Uterus (tissue), 4 donors: Measurements from ENCODE around the gene VRTN. TPM values are rescaled to one million over a fixed set of nuclear protein-coding genes. Genes with fewer than 3 reads are reported as not detected.
"Not testable (repeated sequence)": the region's sequence is repeated elsewhere in the genome, so short reads cannot be mapped to it uniquely, and the experiment has no call there.

Experiments
- DNase-seq, 2 donors: peaks; one replicate each; pipeline ENCODE4 v3.0.0-alpha.2; 2019 to 2020
- H3K27ac ChIP-seq, 2 donors: fragments of 200-600 bp; sonication (generic); 1 replicate in 1 of 2; 2 replicates in 1 of 2; pipeline ENCODE4 v1.5.1; 2016 to 2018
- H3K27me3 ChIP-seq, 2 donors: fragments of 200-600 bp; sonication (generic); one replicate each; pipeline ENCODE4 v1.5.1; 2018 to 2019; ENCODE audit warnings: control low read depth in 1 of 2
- H3K36me3 ChIP-seq, 2 donors: fragments of 200-600 bp; sonication (generic); one replicate each; pipeline ENCODE4 v1.5.1; 2019; ENCODE audit warnings: control low read depth in 1 of 2
- H3K4me1 ChIP-seq, 2 donors: fragments of 200-600 bp; sonication (generic); one replicate each; pipeline ENCODE4 v1.5.1; 2018 to 2019; ENCODE audit warnings: control low read depth in 1 of 2
- H3K4me3 ChIP-seq, 2 donors: fragments of 200-600 bp; sonication (generic); 1 replicate in 1 of 2; 2 replicates in 1 of 2; pipeline ENCODE4 v1.5.1; 2018 to 2019; ENCODE audit warnings: mild to moderate bottlenecking in 1 of 2
- H3K9me3 ChIP-seq, 2 donors: fragments of 200-600 bp; sonication (generic); one replicate each; pipeline ENCODE4 v1.5.1; 2019; ENCODE audit warnings: control low read depth in 1 of 2
- POLR2A ChIP-seq, 2 donors: fragments of 450-650 bp; IDR thresholded peaks; one replicate each; pipeline ENCODE4 v1.6.1; 2016; ENCODE audit warnings: antibody characterized with exemption in 2 of 2, mild to moderate bottlenecking in 1 of 2, moderate library complexity in 1 of 2
- intact Hi-C: fragments of 100-400 bp; cut with DNase I; formaldehyde crosslinking; loops from one replicate; pipeline ENCODE4 v1.15.1; 2023; ENCODE audit warnings: low total_unique reads
- total RNA-seq, 4 donors: library from RNA; depleted of rRNA in 3 of 4; stranded (reverse); fragments of >200 nt in 3 of 4; gene quantifications; one replicate each; pipeline versions ENCODE4 v1.1.0 to v1.2.4, GENCODE V29; 2014 to 2023
- TF ChIP-seq, protein P1 (sequence below), 4 experiments: fragments of 200-600 bp in 2 of 4; fragments of 450-650 bp in 2 of 4; sonication (generic) in 2 of 4; IDR thresholded peaks; one replicate each; pipeline ENCODE4 v1.5.1; 2016 to 2019; ENCODE audit warnings: antibody characterized with exemption in 4 of 4, mild to moderate bottlenecking in 2 of 4, moderate library complexity in 1 of 4
- donor health status: DM: yes; HTN: yes; CAD: no.

VRTN gene
- total RNA-seq, 4 donors from 2014 or later, result 0.21 TPM; not detected in 3

DNA sequence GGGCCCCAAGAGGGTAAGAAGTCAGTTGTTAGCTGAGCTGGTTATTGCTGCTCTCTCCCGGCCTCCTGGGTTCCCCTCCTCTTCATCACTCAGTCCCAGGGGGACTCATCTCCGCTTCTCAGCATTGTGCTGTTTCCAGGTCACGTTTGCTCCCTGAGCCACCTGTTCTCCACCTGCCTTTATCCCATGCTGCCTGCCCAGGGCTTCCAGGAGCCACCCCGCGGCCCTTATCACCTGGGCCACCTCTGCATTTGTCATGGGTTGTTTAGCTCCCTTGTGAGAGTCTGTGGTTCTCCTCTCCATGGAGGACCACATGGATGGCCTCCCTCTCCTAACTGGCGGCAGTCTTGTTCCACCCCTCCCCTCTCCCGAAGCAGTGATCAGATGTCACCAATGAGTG, 41.7 kb downstream of the VRTN start:
- Histone ChIP-seq H3K9me3 (no peaks in the 10 kb centered on the region), H3K36me3 (no peaks in the 10 kb centered on the region), H3K27ac (no peak overlapping the region), H3K4me3 (no peak overlapping the region), H3K4me1 (no peaks in the 10 kb centered on the region), H3K27me3 (no peaks in the 10 kb centered on the region)
- intact Hi-C loops, result no loop called here
- no peak for TF ChIP-seq POLR2A (IDR thresholded peaks at IDR 0.05)
- TF ChIP-seq, protein P1, sequence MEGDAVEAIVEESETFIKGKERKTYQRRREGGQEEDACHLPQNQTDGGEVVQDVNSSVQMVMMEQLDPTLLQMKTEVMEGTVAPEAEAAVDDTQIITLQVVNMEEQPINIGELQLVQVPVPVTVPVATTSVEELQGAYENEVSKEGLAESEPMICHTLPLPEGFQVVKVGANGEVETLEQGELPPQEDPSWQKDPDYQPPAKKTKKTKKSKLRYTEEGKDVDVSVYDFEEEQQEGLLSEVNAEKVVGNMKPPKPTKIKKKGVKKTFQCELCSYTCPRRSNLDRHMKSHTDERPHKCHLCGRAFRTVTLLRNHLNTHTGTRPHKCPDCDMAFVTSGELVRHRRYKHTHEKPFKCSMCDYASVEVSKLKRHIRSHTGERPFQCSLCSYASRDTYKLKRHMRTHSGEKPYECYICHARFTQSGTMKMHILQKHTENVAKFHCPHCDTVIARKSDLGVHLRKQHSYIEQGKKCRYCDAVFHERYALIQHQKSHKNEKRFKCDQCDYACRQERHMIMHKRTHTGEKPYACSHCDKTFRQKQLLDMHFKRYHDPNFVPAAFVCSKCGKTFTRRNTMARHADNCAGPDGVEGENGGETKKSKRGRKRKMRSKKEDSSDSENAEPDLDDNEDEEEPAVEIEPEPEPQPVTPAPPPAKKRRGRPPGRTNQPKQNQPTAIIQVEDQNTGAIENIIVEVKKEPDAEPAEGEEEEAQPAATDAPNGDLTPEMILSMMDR (IDR thresholded peaks at IDR 0.05), result no peak
- DNase-seq, result no peak

DNA sequence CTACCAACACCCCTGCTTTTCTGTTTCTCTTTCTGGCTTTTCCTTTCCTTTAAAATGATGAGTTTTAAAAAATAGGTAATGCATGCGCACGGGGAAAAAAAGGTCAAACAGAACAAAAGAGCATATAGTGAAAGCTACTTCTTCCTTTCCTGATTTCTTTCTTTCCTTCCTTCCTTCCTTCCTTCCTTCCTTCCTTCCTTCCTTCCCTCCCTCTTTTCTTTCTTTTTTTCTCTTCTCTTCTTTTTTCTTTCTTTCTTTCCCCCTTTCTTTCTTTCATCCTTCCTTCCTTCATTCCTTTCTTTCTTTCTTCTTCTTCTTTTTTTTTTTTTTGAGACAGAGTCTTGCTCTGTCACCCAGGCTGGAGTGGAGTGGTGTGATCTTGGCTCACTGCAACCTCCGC, 42.2 kb downstream of the VRTN start:
- H3K27ac ChIP-seq, H3K9me3 ChIP-seq, H3K36me3 ChIP-seq, H3K4me3 ChIP-seq, H3K27me3 ChIP-seq, intact Hi-C loops, DNase-seq, H3K4me1 ChIP-seq: not testable (repeated sequence)

DNA sequence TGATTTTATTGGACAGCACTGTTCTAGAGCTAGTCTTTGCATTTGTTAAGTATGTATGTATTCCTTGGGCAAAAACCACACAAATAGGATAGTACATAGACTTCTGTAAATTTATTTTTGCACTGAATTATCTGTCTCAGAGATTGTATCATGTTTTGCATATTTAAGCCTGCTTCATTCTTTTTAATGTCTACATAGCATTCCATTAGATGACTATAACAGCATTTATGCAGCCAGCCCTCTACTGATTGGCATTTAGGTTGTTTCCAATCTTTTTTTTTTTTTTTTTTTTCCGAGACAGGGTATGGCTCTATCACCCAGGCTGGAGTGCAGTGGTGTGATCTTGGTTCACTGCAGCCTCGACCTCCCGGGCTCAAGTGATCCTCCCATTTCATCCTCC, 43.2 kb downstream of the VRTN start:
- H3K9me3 ChIP-seq, result no peaks in the 10 kb centered on the region
- H3K27me3 ChIP-seq, result no peaks in the 10 kb centered on the region
- H3K4me1 ChIP-seq, result no peaks in the 10 kb centered on the region
- no peaks in the 10 kb centered on the region for H3K36me3 ChIP-seq
- H3K27ac ChIP-seq, result no peak overlapping the region
- no peak for DNase-seq
- intact Hi-C loops, result no loop called here
- no peak for TF ChIP-seq POLR2A (IDR thresholded peaks at IDR 0.05)
- TF ChIP-seq, protein P1 (IDR thresholded peaks at IDR 0.05), result no peak
- no peak overlapping the region for H3K4me3 ChIP-seq

DNA sequence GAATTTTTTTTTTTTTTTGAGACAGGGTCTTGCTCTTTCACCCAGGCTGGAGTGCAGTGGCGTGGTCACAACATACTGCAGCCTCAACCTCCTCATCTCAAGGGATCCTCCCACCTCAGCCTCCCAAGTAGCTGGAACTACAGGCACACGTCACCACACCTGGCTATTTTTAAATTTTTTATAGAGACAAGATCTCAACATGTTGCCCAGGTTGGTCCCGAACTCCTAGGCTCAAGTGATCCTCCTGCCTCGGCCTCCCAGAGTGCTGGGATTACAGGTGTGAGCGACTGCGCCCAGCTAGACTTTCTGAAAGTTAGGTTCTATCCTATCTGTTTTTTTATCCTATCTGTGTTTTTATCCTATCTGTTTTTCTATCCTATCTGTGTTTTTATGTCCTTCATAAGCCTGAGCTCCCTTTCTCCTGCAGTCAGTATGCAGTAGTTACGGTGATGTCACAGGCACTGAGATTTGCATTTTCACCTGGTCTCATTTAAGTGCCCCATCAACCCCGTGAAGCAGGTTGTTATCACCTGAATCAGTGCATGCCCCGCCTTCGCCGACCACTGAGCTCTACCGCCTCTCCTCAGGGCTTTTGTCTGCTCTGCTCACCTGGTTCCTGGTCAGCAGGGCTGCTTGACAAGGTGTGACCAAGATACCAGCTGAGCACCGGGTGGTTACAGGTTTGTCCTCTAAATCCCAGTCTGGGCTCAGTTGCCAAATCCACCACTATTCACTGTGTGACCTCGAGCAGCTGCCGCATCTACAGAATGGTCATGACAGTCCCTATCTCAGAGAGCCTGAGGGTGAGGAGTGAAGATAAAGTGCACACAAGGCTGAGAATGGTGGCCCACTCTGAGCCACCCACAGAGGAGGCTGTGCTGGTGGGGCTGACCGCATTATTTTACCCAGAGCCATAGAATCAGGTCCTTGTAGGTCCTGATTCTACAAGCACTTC, 44.6 kb downstream of the VRTN start:
- TF ChIP-seq POLR2A (IDR thresholded peaks at IDR 0.05), result no peak
- TF ChIP-seq, protein P1 (IDR thresholded peaks at IDR 0.05), result no peak

DNA sequence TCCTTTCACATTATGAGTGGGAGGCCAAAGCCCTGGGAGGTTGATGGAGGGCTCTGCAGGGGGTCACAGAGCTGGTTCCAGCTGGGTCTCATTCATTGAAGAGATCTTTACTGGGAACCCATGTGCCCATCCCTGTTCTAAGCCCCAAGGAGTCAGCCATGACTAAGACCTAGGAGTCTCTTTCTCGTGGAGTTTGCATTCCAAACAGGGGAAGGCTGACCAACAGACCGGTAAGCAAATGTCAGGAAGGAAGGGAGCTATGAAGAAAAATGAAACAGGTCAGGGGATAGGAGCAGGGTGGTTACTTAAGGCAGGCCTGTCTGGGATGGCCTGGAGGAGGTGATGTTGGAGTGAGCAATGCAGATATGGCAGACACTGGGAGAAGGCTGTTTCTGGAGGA, 46.3 kb downstream of the VRTN start:
- no peak overlapping the region for H3K27ac ChIP-seq
- H3K36me3 ChIP-seq, result no peaks in the 10 kb centered on the region
- no peak for TF ChIP-seq POLR2A (IDR thresholded peaks at IDR 0.05)
- TF ChIP-seq, protein P1 (IDR thresholded peaks at IDR 0.05), result no peak
- no peaks in the 10 kb centered on the region for H3K9me3 ChIP-seq
- H3K4me3 ChIP-seq, result no peak overlapping the region
- H3K4me1 ChIP-seq, result no peaks in the 10 kb centered on the region
- intact Hi-C loops, result no loop called here
- no peak for DNase-seq
- H3K27me3 ChIP-seq, result no peaks in the 10 kb centered on the region

More for the DNA sequence above, 44.6 kb downstream of the VRTN start:
- DNase-seq, result no peak
- Histone ChIP-seq H3K4me1 (no peaks in the 10 kb centered on the region), H3K27ac (no peak overlapping the region), H3K4me3 (no peak overlapping the region), H3K27me3 (no peaks in the 10 kb centered on the region), H3K9me3 (no peaks in the 10 kb centered on the region), H3K36me3 (no peaks in the 10 kb centered on the region)
- intact Hi-C loops, result no loop called here
